HepG2 (cell line): ENCODE results near the gene RAB29. TPM values are rescaled to one million over a fixed set of nuclear protein-coding genes. Genes with fewer than 3 reads are reported as not detected.

ENCODE experiments used
- ATAC-seq: fragments of 200-7000 bp; cut with Tn5 transposase; 3 replicates; pipeline ENCODE4 v1.9.1; 2020; ENCODE audit warnings: mild to moderate bottlenecking, moderate library complexity
- BruUV-seq: library from RNA; stranded (reverse); fragments of 400-500 nt; replicated peaks from 2 replicates; lab custom pipeline; 2021; lab: Mats Ljungman, UMichigan
- CTCF ChIA-PET: fragments of 300-600 bp; formaldehyde crosslinking; extraction: SDS; loops from one replicate; lab custom pipeline; 2021; ENCODE audit warnings: low total read pairs, inconsistent platforms, low intra/inter-chr PET ratio; lab: Yijun Ruan, JAX
- POLR2A ChIA-PET: fragments of 350-600 bp; sonication (Branson Sonifier 250); formaldehyde crosslinking; loops from one replicate; lab custom pipeline; 2020; ENCODE audit warnings: antibody characterized with exemption, inconsistent platforms; lab: Yijun Ruan, JAX
- DNase-seq: peaks from one replicate; pipeline ENCODE4 v3.0.0-alpha.2; 2015; ENCODE audit warnings: low spot score
- FAIRE-seq: peaks from 3 replicates; lab custom pipeline; 2011; peaks lifted over from hg19 to GRCh38; lab: Jason Lieb, UNC
- H2AFZ ChIP-seq: one replicate; pipeline ENCODE4 v1.6.1; 2011; ENCODE audit warnings: low read length, inconsistent platforms
- H3K27ac ChIP-seq: fragments of 300-600 bp; 3 replicates; pipeline ENCODE4 v1.8.0; 2011; ENCODE audit warnings: mixed run types, mild to moderate bottlenecking, mixed read lengths, low read length, inconsistent platforms; ENCODE audit not compliant: insufficient read depth; ENCODE audit errors: extremely low read length
- H3K27me3 ChIP-seq, 2 experiments: fragments of 200-600 bp in 1 of 2; 2 replicates in 1 of 2; 3 replicates in 1 of 2; pipeline versions ENCODE4 v1.6.0 to v1.8.0; 2011; ENCODE audit warnings: low read length in 2 of 2, mild to moderate bottlenecking in 2 of 2, moderate library complexity in 2 of 2, inconsistent platforms in 1 of 2; ENCODE audit not compliant: insufficient read depth in 2 of 2, control insufficient read depth in 1 of 2
- H3K36me3 ChIP-seq, 2 experiments: fragments of 200-600 bp in 1 of 2; replicated peaks in 1 of 2; 2 replicates in 1 of 2; 3 replicates in 1 of 2; pipeline versions ENCODE4 v1.5.1 to v1.8.0; 2011; ENCODE audit warnings: low read length in 2 of 2, inconsistent platforms in 1 of 2; ENCODE audit not compliant: insufficient read depth in 2 of 2, control insufficient read depth in 1 of 2
- H3K4me1 ChIP-seq: 2 replicates; pipeline ENCODE4 v1.5.1; 2012; ENCODE audit warnings: low read length, inconsistent platforms; ENCODE audit not compliant: insufficient read depth
- H3K4me2 ChIP-seq: 2 replicates; pipeline ENCODE4 v1.6.0; 2011; ENCODE audit warnings: low read depth, low read length, inconsistent platforms
- H3K4me3 ChIP-seq, 3 experiments: fragments of 200-600 bp in 1 of 3; sonication (generic), shearing (Covaris generic) in 1 of 3; replicated peaks in 1 of 3; 2 replicates each; pipeline ENCODE4 v1.5.1; 2011 to 2016; ENCODE audit warnings: low read length in 3 of 3, inconsistent platforms in 2 of 3, low read depth in 2 of 3, mild to moderate bottlenecking in 2 of 3, control low read depth in 1 of 3, mixed read lengths in 1 of 3; ENCODE audit not compliant: insufficient read depth in 1 of 3
- H3K79me2 ChIP-seq: one replicate; pipeline ENCODE4 v1.6.1; 2011; ENCODE audit warnings: low read length, inconsistent platforms; ENCODE audit not compliant: insufficient read depth
- H3K9ac ChIP-seq: 2 replicates; pipeline ENCODE4 v1.6.0; 2011; ENCODE audit warnings: mild to moderate bottlenecking, low read depth, low read length, inconsistent platforms; ENCODE audit not compliant: insufficient read depth
- H3K9me3 ChIP-seq: 2 replicates; pipeline ENCODE4 v1.5.1; 2012; ENCODE audit warnings: mild to moderate bottlenecking, low read length
- H4K20me1 ChIP-seq: 2 replicates; pipeline ENCODE4 v1.6.0; 2011; ENCODE audit warnings: inconsistent platforms, mild to moderate bottlenecking, low read length, moderate library complexity; ENCODE audit not compliant: insufficient read depth
- ATM ChIP-seq: fragments of 450-650 bp; IDR thresholded peaks from 2 replicates; pipeline ENCODE4 v1.7.1; 2017; ENCODE audit warnings: mild to moderate bottlenecking, borderline replicate concordance
- ETV6 ChIP-seq: sonication (generic); formaldehyde crosslinking; conservative IDR thresholded peaks from 2 replicates; pipeline ENCODE4 v1.4.0; 2020; ENCODE audit warnings: missing genetic modification reagents
- FOXA1 ChIP-seq, 2 experiments: fragments of 450-650 bp in 1 of 2; sonication (generic) in 1 of 2; formaldehyde crosslinking in 1 of 2; IDR thresholded peaks; 2 replicates each; pipeline versions ENCODE4 v1.4.0 to v1.6.1; 2016 to 2020; ENCODE audit warnings: missing genetic modification reagents in 1 of 2
- GATAD1 ChIP-seq: IDR thresholded peaks from 2 replicates; pipeline ENCODE4 v1.6.1; 2016; ENCODE audit warnings: missing genetic modification reagents, missing compliant biosample characterization
- HNRNPK ChIP-seq: fragments of 200-400 bp; formaldehyde crosslinking; IDR thresholded peaks from 2 replicates; pipeline ENCODE4 v1.6.1; 2018; ENCODE audit warnings: low read length, low read depth, moderate library complexity, mild to moderate bottlenecking; ENCODE audit not compliant: poor library complexity, severe bottlenecking
- MYNN ChIP-seq: sonication (generic); formaldehyde crosslinking; IDR thresholded peaks from 2 replicates; pipeline ENCODE4 v1.4.0; 2020; ENCODE audit warnings: mild to moderate bottlenecking, low read depth, missing genetic modification reagents
- RXRA ChIP-seq: sonication (generic); formaldehyde crosslinking; IDR thresholded peaks from 2 replicates; pipeline ENCODE4 v1.5.1; 2020; ENCODE audit warnings: missing genetic modification reagents
- SNAI1 ChIP-seq: sonication (generic); formaldehyde crosslinking; IDR thresholded peaks from 2 replicates; pipeline ENCODE4 v1.5.0; 2020; ENCODE audit warnings: mild to moderate bottlenecking, missing genetic modification reagents, borderline replicate concordance
- SOX6 ChIP-seq, 2 experiments: fragments of 450-650 bp in 1 of 2; sonication (generic) in 1 of 2; formaldehyde crosslinking in 1 of 2; IDR thresholded peaks; 2 replicates each; pipeline versions ENCODE4 v1.4.0 to v1.6.1; 2017 to 2020; ENCODE audit warnings: antibody characterized with exemption in 1 of 2, mild to moderate bottlenecking in 1 of 2, missing genetic modification reagents in 1 of 2
- WIZ ChIP-seq: sonication (generic); formaldehyde crosslinking; IDR thresholded peaks from 2 replicates; pipeline ENCODE4 v1.5.1; 2020; ENCODE audit warnings: mild to moderate bottlenecking, missing genetic modification reagents
- ZNF510 ChIP-seq: sonication (generic); formaldehyde crosslinking; IDR thresholded peaks from 2 replicates; pipeline ENCODE4 v1.4.0; 2020; ENCODE audit warnings: low read depth, mild to moderate bottlenecking, missing genetic modification reagents
- WGBS: methylation state at CpG from one replicate; pipeline ENCODE4 v1.1.6; 2017; ENCODE audit warnings: low lambda C conversion rate; 5-methylcytosine and 5-hydroxymethylcytosine counted together
- in situ Hi-C: cut with HindIII; loops from 2 replicates; pipeline ENCODE4 v1.10.0; 2017; ENCODE audit warnings: low pct_unique_long_range_greater_than_20kb; ENCODE audit not compliant: extremely low pct_ligation_motif_present
- intact Hi-C: fragments of 100-400 bp; cut with micrococcal nuclease; formaldehyde crosslinking; loops from one replicate; pipeline ENCODE4 v1.10.0; 2022; ENCODE audit not compliant: unreplicated experiment
- polyA plus RNA-seq, 8 experiments: library from polyadenylated mRNA; depleted of rRNA in 3 of 8; stranded (reverse) in 7 of 8; unstranded in 1 of 8; fragments of >200 nt; fragmentation: Illumina TruSeq in 4 of 8; extraction: Trizol in 4 of 8; gene quantifications; 2 replicates each; pipeline versions ENCODE4 v1.2.1 to v1.2.3, GENCODE V29; 2011 to 2016; ENCODE audit warnings: low read depth in 4 of 8, missing spikeins in 1 of 8, mixed read lengths in 1 of 8; ENCODE audit not compliant: insufficient read depth in 1 of 8
- total RNA-seq, 5 experiments: library from RNA; depleted of rRNA; stranded (reverse); fragments of >200 nt; fragmentation: Illumina TruSeq; extraction: Trizol; gene quantifications; 2 replicates each; pipeline ENCODE4 v1.2.3, GENCODE V29; 2016; ENCODE audit warnings: low read depth in 1 of 5
- TF ChIP-seq, protein P1 (sequence below): sonication (generic); formaldehyde crosslinking; IDR thresholded peaks from 2 replicates; pipeline ENCODE4 v1.4.0; 2020; ENCODE audit warnings: missing genetic modification reagents
- TF ChIP-seq, protein P2 (sequence below): sonication (generic); formaldehyde crosslinking; IDR thresholded peaks from 2 replicates; pipeline ENCODE4 v1.8.1; 2023; ENCODE audit warnings: mild to moderate bottlenecking, missing genetic modification reagents
- TF ChIP-seq, protein P3 (sequence below): sonication (generic); formaldehyde crosslinking; IDR thresholded peaks from 2 replicates; pipeline ENCODE4 v1.5.1; 2020; ENCODE audit warnings: missing genetic modification reagents, mild to moderate bottlenecking, borderline replicate concordance
- TF ChIP-seq, protein P4 (sequence below): fragments of 450-650 bp; IDR thresholded peaks from 2 replicates; pipeline ENCODE4 v1.6.1; 2017; ENCODE audit warnings: mild to moderate bottlenecking

Gene RAB29
- total and polyA plus RNA-seq, 2 of the 13 experiments (the other 11 are each of a cell fraction or from before 2014, with no cell fraction given), result 8.7 to 10.1 TPM

DNA sequence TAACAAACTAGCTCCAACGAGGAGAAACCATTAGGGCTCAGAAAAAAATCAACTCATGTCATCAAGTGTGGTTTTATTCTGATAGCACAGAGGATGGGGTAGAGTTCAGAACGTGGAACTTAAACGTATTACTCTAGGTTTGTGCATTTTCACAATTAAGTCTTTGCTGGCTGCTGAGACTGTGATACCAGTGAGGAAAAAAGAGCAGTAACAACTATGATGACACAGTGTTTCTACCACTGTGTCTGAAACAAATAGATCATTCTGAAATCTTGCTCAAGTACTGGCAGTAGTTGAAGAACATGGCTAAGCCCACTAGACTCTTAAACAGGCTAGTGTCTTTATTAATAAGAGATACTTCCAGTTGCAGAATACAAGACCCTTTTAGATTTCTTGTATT lies 56.3 kb downstream of the RAB29 start:
- in situ Hi-C loops, result loop anchor here (5.0 kb wide), 1 partner anchor 127 kb away; no protein-coding TSS in a partner anchor
- CTCF ChIA-PET, result no interaction called here
- TF ChIP-seq GATAD1, result no peak
- TF ChIP-seq, protein P1, sequence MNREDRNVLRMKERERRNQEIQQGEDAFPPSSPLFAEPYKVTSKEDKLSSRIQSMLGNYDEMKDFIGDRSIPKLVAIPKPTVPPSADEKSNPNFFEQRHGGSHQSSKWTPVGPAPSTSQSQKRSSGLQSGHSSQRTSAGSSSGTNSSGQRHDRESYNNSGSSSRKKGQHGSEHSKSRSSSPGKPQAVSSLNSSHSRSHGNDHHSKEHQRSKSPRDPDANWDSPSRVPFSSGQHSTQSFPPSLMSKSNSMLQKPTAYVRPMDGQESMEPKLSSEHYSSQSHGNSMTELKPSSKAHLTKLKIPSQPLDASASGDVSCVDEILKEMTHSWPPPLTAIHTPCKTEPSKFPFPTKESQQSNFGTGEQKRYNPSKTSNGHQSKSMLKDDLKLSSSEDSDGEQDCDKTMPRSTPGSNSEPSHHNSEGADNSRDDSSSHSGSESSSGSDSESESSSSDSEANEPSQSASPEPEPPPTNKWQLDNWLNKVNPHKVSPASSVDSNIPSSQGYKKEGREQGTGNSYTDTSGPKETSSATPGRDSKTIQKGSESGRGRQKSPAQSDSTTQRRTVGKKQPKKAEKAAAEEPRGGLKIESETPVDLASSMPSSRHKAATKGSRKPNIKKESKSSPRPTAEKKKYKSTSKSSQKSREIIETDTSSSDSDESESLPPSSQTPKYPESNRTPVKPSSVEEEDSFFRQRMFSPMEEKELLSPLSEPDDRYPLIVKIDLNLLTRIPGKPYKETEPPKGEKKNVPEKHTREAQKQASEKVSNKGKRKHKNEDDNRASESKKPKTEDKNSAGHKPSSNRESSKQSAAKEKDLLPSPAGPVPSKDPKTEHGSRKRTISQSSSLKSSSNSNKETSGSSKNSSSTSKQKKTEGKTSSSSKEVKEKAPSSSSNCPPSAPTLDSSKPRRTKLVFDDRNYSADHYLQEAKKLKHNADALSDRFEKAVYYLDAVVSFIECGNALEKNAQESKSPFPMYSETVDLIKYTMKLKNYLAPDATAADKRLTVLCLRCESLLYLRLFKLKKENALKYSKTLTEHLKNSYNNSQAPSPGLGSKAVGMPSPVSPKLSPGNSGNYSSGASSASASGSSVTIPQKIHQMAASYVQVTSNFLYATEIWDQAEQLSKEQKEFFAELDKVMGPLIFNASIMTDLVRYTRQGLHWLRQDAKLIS (CRISPR knock-in tag), result no peak
- TF ChIP-seq, protein P2, sequence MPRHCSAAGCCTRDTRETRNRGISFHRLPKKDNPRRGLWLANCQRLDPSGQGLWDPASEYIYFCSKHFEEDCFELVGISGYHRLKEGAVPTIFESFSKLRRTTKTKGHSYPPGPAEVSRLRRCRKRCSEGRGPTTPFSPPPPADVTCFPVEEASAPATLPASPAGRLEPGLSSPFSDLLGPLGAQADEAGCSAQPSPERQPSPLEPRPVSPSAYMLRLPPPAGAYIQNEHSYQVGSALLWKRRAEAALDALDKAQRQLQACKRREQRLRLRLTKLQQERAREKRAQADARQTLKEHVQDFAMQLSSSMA (CRISPR knock-in tag), result no peak
- TF ChIP-seq ZNF510 (CRISPR knock-in tag), result no peak
- TF ChIP-seq, protein P3, sequence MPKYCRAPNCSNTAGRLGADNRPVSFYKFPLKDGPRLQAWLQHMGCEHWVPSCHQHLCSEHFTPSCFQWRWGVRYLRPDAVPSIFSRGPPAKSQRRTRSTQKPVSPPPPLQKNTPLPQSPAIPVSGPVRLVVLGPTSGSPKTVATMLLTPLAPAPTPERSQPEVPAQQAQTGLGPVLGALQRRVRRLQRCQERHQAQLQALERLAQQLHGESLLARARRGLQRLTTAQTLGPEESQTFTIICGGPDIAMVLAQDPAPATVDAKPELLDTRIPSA (CRISPR knock-in tag), result no peak
- no peak for TF ChIP-seq RXRA
- TF ChIP-seq SNAI1, result no peak
- TF ChIP-seq FOXA1 (IDR thresholded peaks at IDR 0.05), result no peak
- no peak for TF ChIP-seq FOXA1 (CRISPR knock-in tag; IDR thresholded peaks at IDR 0.05)
- no peak for TF ChIP-seq ATM
- no peak for TF ChIP-seq WIZ (CRISPR knock-in tag)
- no peak for TF ChIP-seq HNRNPK
- no peak for TF ChIP-seq ETV6 (CRISPR knock-in tag)
- no peak for TF ChIP-seq SOX6 (IDR thresholded peaks at IDR 0.05)
- TF ChIP-seq SOX6 (CRISPR knock-in tag; IDR thresholded peaks at IDR 0.05), result no peak
- TF ChIP-seq, protein P4, sequence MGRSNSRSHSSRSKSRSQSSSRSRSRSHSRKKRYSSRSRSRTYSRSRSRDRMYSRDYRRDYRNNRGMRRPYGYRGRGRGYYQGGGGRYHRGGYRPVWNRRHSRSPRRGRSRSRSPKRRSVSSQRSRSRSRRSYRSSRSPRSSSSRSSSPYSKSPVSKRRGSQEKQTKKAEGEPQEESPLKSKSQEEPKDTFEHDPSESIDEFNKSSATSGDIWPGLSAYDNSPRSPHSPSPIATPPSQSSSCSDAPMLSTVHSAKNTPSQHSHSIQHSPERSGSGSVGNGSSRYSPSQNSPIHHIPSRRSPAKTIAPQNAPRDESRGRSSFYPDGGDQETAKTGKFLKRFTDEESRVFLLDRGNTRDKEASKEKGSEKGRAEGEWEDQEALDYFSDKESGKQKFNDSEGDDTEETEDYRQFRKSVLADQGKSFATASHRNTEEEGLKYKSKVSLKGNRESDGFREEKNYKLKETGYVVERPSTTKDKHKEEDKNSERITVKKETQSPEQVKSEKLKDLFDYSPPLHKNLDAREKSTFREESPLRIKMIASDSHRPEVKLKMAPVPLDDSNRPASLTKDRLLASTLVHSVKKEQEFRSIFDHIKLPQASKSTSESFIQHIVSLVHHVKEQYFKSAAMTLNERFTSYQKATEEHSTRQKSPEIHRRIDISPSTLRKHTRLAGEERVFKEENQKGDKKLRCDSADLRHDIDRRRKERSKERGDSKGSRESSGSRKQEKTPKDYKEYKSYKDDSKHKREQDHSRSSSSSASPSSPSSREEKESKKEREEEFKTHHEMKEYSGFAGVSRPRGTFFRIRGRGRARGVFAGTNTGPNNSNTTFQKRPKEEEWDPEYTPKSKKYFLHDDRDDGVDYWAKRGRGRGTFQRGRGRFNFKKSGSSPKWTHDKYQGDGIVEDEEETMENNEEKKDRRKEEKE, result no peak
- TF ChIP-seq MYNN, result no peak

More for the DNA sequence above, 56.3 kb downstream of the RAB29 start:
- H3K4me2 ChIP-seq, result no peak overlapping the region
- no peak overlapping the region for H3K27ac ChIP-seq
- ATAC-seq (no peak), DNase-seq (no peak), FAIRE-seq (no peak)
- no peaks in the 10 kb centered on the region for H3K9me3 ChIP-seq
- H3K4me3 ChIP-seq, result no peak overlapping the region
- H3K27me3 ChIP-seq, result no peaks in the 10 kb centered on the region
- no peak overlapping the region for H3K9ac ChIP-seq
- no peaks in the 10 kb centered on the region for H3K79me2 ChIP-seq
- no TSS peak for BruUV-seq
- no peaks in the 10 kb centered on the region for H4K20me1 ChIP-seq
- POLR2A ChIA-PET, result no interaction called here
- 92% methylated on average over 3 of the region's 3 CpGs for WGBS
- intact Hi-C loops, result no loop called here
- H2AFZ ChIP-seq, result no peak overlapping the region
- H3K36me3 ChIP-seq, result peaks cover 17 to 42% of the 10 kb centered on the region in 2 experiments
- peaks cover 38% of the 10 kb centered on the region for H3K4me1 ChIP-seq
